GM12872 (cell line): ENCODE data around the gene FAM227B.

ENCODE experiments used
- TF ChIP-seq, protein P1 (sequence below): IDR thresholded peaks from 3 replicates; pipeline ENCODE4 v1.5.1; 2011; ENCODE audit warnings: low read depth, mild to moderate bottlenecking, low read length, moderate library complexity; ENCODE audit not compliant: insufficient read depth

Gene FAM227B

DNA sequence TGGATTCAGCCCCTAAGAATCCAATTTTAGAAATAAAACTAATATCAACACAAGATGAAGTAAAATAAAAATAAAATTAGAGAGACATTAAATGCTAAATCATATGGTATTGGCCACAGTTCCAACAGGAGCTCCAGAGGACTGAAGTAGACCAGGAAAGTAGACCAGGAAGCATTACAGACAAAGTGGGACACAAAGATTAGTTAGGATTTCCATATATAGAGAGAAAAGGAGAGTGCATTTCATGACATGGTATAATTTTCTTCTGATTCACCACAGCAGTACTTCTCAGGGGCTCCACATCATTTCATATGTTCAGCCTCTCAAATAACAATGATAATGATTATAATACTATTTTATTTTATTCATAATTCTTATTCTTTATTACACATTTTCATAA is 179.3 kb downstream of the FAM227B start:
- TF ChIP-seq, protein P1, sequence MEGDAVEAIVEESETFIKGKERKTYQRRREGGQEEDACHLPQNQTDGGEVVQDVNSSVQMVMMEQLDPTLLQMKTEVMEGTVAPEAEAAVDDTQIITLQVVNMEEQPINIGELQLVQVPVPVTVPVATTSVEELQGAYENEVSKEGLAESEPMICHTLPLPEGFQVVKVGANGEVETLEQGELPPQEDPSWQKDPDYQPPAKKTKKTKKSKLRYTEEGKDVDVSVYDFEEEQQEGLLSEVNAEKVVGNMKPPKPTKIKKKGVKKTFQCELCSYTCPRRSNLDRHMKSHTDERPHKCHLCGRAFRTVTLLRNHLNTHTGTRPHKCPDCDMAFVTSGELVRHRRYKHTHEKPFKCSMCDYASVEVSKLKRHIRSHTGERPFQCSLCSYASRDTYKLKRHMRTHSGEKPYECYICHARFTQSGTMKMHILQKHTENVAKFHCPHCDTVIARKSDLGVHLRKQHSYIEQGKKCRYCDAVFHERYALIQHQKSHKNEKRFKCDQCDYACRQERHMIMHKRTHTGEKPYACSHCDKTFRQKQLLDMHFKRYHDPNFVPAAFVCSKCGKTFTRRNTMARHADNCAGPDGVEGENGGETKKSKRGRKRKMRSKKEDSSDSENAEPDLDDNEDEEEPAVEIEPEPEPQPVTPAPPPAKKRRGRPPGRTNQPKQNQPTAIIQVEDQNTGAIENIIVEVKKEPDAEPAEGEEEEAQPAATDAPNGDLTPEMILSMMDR: no peak

DNA sequence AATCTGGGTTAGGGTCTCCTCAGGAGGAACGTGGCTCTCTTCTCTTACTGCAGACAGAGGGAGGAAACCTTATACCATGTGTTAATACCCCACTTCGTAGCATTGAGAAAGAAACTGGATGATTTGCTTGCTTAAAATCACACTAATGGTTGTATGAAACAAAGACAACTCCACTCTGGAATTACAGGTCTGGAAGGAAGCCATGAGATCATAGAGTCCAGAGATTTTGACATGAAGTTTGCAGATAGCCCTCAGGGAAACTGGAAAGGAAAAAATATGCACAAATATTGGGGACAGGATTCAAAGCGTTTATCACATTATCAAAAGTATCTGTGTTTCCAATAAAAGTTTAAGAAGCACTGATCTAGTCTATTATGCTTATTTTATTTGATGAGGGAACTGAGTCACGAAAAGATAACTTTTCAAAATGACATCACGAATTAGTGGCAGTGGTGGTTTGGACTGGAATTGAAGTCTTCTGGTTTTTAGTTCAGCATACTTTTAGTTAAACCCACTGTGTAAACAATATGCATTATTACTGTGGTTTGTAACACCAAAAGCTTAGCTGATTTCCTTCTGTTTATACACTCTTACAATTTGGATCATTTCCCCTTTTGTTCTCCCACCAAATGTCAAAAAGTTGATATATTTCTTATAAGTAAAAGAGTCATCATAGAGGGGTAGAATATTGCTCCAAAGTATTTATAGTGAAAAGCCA is 180.8 kb downstream of the FAM227B start:
- TF ChIP-seq, protein P1: no peak

DNA sequence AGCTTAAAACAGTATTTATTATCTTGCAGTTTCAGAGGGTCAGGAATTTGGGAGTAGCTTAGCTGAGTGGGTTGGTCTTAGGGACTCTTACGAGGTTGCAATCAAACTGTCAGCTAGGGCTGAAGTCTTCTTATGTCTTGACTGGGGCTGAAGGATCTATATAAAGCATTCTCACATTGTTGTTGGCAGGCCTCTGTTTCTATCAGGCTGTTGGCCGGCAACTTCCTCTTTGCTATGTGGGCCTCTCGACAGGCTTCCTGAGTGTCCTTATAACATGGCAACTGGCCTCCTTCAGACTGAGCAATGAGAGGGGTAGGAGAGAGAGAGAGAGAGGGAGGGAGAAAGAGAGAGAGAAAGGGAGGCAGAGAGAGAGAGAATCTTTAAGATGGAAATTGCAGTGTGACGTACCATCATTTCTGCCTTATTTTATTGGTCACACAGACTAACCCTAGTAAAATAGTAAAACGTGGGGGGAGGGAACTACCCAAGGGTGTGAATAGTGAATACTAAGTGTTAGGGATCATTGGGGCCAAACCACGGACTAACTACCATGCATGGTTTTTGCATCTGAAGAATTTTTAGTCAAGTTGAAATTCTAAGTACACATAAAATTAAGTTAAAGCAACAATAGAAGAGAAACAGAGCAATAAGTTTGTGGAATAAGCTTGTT is 181.5 kb downstream of the FAM227B start:
- TF ChIP-seq, protein P1: no peak

DNA sequence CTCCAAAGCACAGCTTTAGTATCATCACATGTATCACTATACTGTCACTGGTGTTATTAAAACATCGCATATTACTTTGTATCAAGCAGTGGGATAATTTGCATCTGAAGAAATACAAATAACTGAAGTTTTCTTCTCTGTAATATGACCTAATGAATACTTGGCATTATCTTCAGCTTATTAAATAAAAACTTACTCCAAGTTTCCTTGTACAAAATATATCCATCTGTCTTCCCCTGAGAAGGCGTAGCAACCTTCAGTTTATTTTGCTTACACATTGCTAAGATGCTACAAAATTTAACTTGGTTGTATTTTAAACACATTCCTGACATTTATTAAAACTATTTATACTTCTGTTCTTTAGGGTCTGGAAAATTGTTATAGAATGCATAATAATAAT is 183.9 kb downstream of the FAM227B start:
- TF ChIP-seq, protein P1: no peak

DNA sequence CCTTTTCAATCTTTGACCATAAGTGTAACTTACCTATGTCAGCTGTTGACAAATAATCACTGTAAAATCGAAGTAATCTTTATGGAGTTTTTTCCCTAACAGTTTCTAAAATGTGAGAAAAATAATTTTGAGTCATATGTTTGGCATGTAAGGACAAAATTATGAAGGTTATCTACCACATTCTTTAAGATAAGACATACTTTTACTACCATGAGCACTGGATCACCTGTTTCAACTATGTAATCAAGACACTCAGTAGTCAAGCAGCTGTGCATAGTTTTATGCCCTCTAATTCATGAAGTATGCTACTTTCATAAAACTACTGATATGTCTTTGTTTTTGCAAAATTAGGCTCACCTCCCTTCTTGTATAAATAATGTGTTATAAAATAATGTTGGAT is 185.4 kb downstream of the FAM227B start:
- TF ChIP-seq, protein P1: no peak

DNA sequence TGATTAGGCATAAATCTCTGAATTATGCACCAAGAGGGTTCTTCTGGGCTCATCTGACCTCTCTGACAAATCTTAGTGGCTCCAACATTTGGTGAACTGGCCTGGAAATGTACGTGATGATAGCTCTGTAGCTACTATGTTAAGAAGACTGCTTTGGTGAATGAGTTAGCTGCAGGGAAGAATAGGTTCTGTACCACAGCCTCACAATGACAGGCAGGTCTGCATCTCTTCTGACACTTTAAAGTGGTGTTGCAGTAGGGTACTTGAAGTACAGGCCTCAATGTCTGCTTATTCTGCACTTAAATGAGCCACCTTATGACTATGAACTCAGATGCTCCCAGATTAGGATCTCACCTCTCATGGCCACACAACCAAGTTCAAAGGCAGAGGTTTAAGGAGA is 190.6 kb downstream of the FAM227B start:
- TF ChIP-seq, protein P1: no peak

DNA sequence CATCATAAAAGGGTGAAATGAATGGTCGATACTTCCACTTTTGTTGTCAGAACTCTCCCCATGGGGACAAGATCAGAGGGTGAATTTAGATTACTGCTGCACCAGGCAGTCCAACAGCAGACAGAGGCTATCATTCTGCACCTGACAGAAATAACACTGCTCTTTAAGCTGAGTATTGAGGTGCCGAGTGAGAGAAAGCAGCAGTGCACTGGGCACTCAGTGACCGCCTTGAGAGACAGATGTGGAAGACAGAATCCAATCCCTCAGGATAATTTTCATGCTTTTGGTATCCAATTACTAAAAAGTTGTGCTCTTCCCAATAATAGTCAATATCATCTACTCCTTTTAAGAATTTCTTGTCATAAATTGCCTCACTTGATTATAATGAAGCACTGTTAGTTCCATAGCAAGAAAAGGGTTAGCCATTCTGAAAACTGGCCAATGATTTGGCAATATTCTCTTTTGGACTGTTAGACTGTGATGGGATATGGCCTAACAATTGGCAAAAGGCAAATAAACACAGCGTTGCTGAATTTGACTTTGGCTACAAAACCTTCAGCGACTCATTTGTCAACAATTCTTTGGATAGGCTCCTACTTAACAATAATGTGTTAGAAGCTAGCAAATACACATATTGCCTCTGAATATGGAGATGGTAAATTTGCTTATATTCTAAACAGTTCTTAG is 192.1 kb downstream of the FAM227B start:
- TF ChIP-seq, protein P1: no peak
